K562 (cell line): ENCODE measurements around the gene HOXC11. TPM values are rescaled to one million over a fixed set of nuclear protein-coding genes. Genes with fewer than 3 reads are reported as not detected.
A peak's percentile ranks its signal among the peaks of the same experiment; 100 is the strongest.

ENCODE experiments used
- ATAC-seq: fragments of 200-7000 bp; cut with Tn5 transposase; 3 replicates; pipeline ENCODE4 v1.9.1; 2020; ENCODE audit warnings: moderate library complexity
- BruUV-seq: library from RNA; stranded (reverse); fragments of 400-500 nt; replicated peaks from 2 replicates; lab custom pipeline; 2021; lab: Mats Ljungman, UMichigan
- CTCF ChIA-PET: fragments of 300-600 bp; formaldehyde crosslinking; extraction: SDS; loops from one replicate; lab custom pipeline; 2021; ENCODE audit warnings: low intra/inter-chr PET ratio; lab: Yijun Ruan, JAX
- POLR2A ChIA-PET: fragments of 300-600, 350-650 bp; sonication (Branson Sonifier 250); formaldehyde crosslinking; extraction: SDS; loops from one replicate; lab custom pipeline; 2021; ENCODE audit warnings: antibody characterized with exemption, inconsistent platforms; lab: Yijun Ruan, JAX
- DNase-seq, 4 experiments: peaks; one replicate each; pipeline versions ENCODE4 v3.0.0 to v3.0.0-alpha.2; 2011 to 2018; ENCODE audit warnings: low spot score in 3 of 4, mixed read lengths in 3 of 4; ENCODE audit errors: extremely low read depth in 1 of 4
- FAIRE-seq: peaks from 2 replicates; lab custom pipeline; 2011; peaks lifted over from hg19 to GRCh38; lab: Jason Lieb, UNC
- H2AFZ ChIP-seq: 2 replicates; pipeline ENCODE4 v1.6.0; 2011; ENCODE audit warnings: low read depth, low read length, control low read depth, inconsistent platforms
- H3K27ac ChIP-seq: fragments of 200-600 bp; 3 replicates; pipeline ENCODE4 v1.8.0; 2011; ENCODE audit warnings: low read depth, mild to moderate bottlenecking, control low read depth, inconsistent platforms, low read length, moderate library complexity, mixed read lengths; ENCODE audit errors: extremely low read depth
- H3K27me3 ChIP-seq, 2 experiments: fragments of 300-600 bp in 1 of 2; 2 replicates in 1 of 2; 3 replicates in 1 of 2; pipeline versions ENCODE4 v1.6.0 to v1.8.0; 2011; ENCODE audit warnings: inconsistent platforms in 2 of 2, low read length in 2 of 2, mild to moderate bottlenecking in 1 of 2, mixed read lengths in 1 of 2, moderate library complexity in 1 of 2; ENCODE audit not compliant: control insufficient read depth in 2 of 2, insufficient read depth in 2 of 2
- H3K36me3 ChIP-seq: fragments of 300-600 bp; 3 replicates; pipeline ENCODE4 v1.8.0; 2011; ENCODE audit warnings: mild to moderate bottlenecking, low read length, inconsistent platforms; ENCODE audit not compliant: control insufficient read depth, insufficient read depth
- H3K4me1 ChIP-seq, 2 experiments: fragments of 200-600 bp in 1 of 2; replicated peaks in 1 of 2; 2 replicates in 1 of 2; 3 replicates in 1 of 2; pipeline versions ENCODE4 v1.5.1 to v1.8.0; 2011; ENCODE audit warnings: inconsistent platforms in 2 of 2, low read length in 2 of 2, mild to moderate bottlenecking in 1 of 2, mixed read lengths in 1 of 2, moderate library complexity in 1 of 2; ENCODE audit not compliant: control insufficient read depth in 2 of 2, insufficient read depth in 2 of 2
- H3K4me2 ChIP-seq: 2 replicates; pipeline ENCODE4 v1.6.1; 2011; ENCODE audit warnings: low read length, control low read depth, inconsistent platforms, mixed read lengths; ENCODE audit not compliant: insufficient read depth
- H3K4me3 ChIP-seq: fragments of 200-600 bp; sonication (generic), shearing (Covaris generic); 2 replicates; pipeline ENCODE4 v1.5.1; 2016; ENCODE audit warnings: control low read depth, inconsistent platforms
- H3K79me2 ChIP-seq: fragments of 200-600 bp; 3 replicates; pipeline ENCODE4 v1.8.0; 2011; ENCODE audit warnings: low read length, inconsistent platforms; ENCODE audit not compliant: control insufficient read depth, insufficient read depth
- H3K9ac ChIP-seq, 2 experiments: 2 replicates each; pipeline versions ENCODE4 v1.6.0 to v1.6.1; 2011; ENCODE audit warnings: low read depth in 2 of 2, low read length in 2 of 2, control low read depth in 1 of 2, inconsistent platforms in 1 of 2, mild to moderate bottlenecking in 1 of 2, mixed read lengths in 1 of 2; ENCODE audit not compliant: insufficient read depth in 1 of 2
- H3K9me1 ChIP-seq: one replicate; pipeline ENCODE4 v1.6.0; 2011; ENCODE audit warnings: inconsistent platforms, mild to moderate bottlenecking, low read length, moderate library complexity; ENCODE audit not compliant: control insufficient read depth, insufficient read depth
- H3K9me3 ChIP-seq: replicated peaks from 2 replicates; pipeline ENCODE4 v1.5.1; 2011; ENCODE audit warnings: low read depth, low read length, inconsistent platforms; ENCODE audit not compliant: control insufficient read depth, insufficient read depth
- H4K20me1 ChIP-seq: replicated peaks from 2 replicates; pipeline ENCODE4 v1.6.1; 2011; ENCODE audit warnings: low read length, inconsistent platforms, mixed read lengths; ENCODE audit not compliant: control insufficient read depth, insufficient read depth
- CBFA2T2 ChIP-seq: fragments of 450-650 bp; conservative IDR thresholded peaks from 2 replicates; pipeline ENCODE4 v1.6.1; 2017; ENCODE audit warnings: mild to moderate bottlenecking
- DPF2 ChIP-seq: fragments of 450-650 bp; IDR thresholded peaks from 2 replicates; pipeline ENCODE4 v1.6.1; 2016
- ETV5 ChIP-seq: sonication (generic); formaldehyde crosslinking; IDR thresholded peaks from 2 replicates; pipeline ENCODE4 v1.4.0; 2020; ENCODE audit warnings: low read depth, mild to moderate bottlenecking, missing genetic modification reagents
- FOXK2 ChIP-seq, 2 experiments: fragments of 450-650 bp; IDR thresholded peaks in 1 of 2; conservative IDR thresholded peaks in 1 of 2; 2 replicates each; pipeline ENCODE4 v1.6.1; 2016; ENCODE audit warnings: low read depth in 2 of 2, mild to moderate bottlenecking in 1 of 2
- IRF9 ChIP-seq: fragments of 450-650 bp; IDR thresholded peaks from 2 replicates; pipeline ENCODE4 v1.6.1; 2016; ENCODE audit warnings: missing biosample characterization, missing genetic modification characterization
- NFIC ChIP-seq: fragments of 450-650 bp; IDR thresholded peaks from 2 replicates; pipeline ENCODE4 v1.6.1; 2017; ENCODE audit warnings: mild to moderate bottlenecking, inconsistent platforms
- RAD21 ChIP-seq, 2 experiments: fragments of 250-450 bp in 1 of 2; fragments of 450-650 bp in 1 of 2; sonication (Bioruptor Pico) in 1 of 2; formaldehyde crosslinking in 1 of 2; IDR thresholded peaks in 1 of 2; conservative IDR thresholded peaks in 1 of 2; 2 replicates each; pipeline versions ENCODE4 v1.4.0 to v1.8.0; 2020 to 2022; ENCODE audit warnings: mild to moderate bottlenecking in 2 of 2, moderate library complexity in 1 of 2
- RUNX1 ChIP-seq: sonication (generic); IDR thresholded peaks from 2 replicates; pipeline ENCODE4 v1.6.1; 2016; ENCODE audit warnings: antibody characterized with exemption, low read depth
- SIN3A ChIP-seq, 2 experiments: fragments of 150-350 bp in 1 of 2; IDR thresholded peaks; 2 replicates each; pipeline ENCODE4 v1.6.1; 2011 to 2016; ENCODE audit warnings: borderline replicate concordance in 2 of 2, low read depth in 2 of 2, low read length in 2 of 2, mild to moderate bottlenecking in 2 of 2, moderate library complexity in 2 of 2; ENCODE audit not compliant: control insufficient read depth in 1 of 2
- STAT6 ChIP-seq: sonication (generic); formaldehyde crosslinking; IDR thresholded peaks from 2 replicates; pipeline ENCODE4 v1.8.1; 2023; ENCODE audit warnings: mild to moderate bottlenecking, missing genetic modification reagents
- ZNF347 ChIP-seq: fragments of 450-650 bp; formaldehyde crosslinking; IDR thresholded peaks from 2 replicates; pipeline ENCODE4 v1.4.0; 2020; ENCODE audit warnings: low read depth, mild to moderate bottlenecking, moderate library complexity
- WGBS: fragments of 100-300 bp; shearing (Covaris generic); methylation state at CpG from one replicate; pipeline ENCODE4 v1.1.6; 2016; ENCODE audit warnings: low coverage, mixed read lengths; ENCODE audit not compliant: insufficient coverage; ENCODE audit errors: missing lambda C conversion rate; 5-methylcytosine and 5-hydroxymethylcytosine counted together
- in situ Hi-C: fragments of 300-500 bp; cut with MboI; formaldehyde crosslinking; loops from 4 replicates; pipeline ENCODE4 v1.15.0; 2018; ENCODE audit warnings: inconsistent platforms, mixed read lengths
- intact Hi-C: fragments of 100-400 bp; cut with micrococcal nuclease; formaldehyde crosslinking; loops from 2 replicates; pipeline ENCODE4 v1.14.2; 2022
- polyA plus RNA-seq, 8 experiments: library from polyadenylated mRNA; depleted of rRNA in 4 of 8; stranded (reverse) in 5 of 8; unstranded in 3 of 8; fragments of >200 nt; fragmentation: Nextera tagmentation in 2 of 8; fragmentation: Illumina TruSeq in 1 of 8; extraction: Ambion mirVana in 2 of 8; extraction: Trizol in 1 of 8; gene quantifications; 2 replicates each; pipeline versions ENCODE4 v1.2.1 to v1.2.3, GENCODE V29; 2011 to 2014; ENCODE audit warnings: inconsistent platforms in 1 of 8, missing spikeins in 1 of 8
- total RNA-seq, 7 experiments: library from RNA; depleted of rRNA in 6 of 7; stranded (reverse); fragments of >200 nt in 6 of 7; fragmentation: Illumina TruSeq in 2 of 7; extraction: Trizol in 2 of 7; gene quantifications; 2 replicates each; pipeline versions ENCODE4 v1.2.1 to v1.2.3, GENCODE V29; 2011 to 2021; ENCODE audit warnings: low replicate concordance in 1 of 7
- TF ChIP-seq, protein P1 (sequence below): sonication (generic); formaldehyde crosslinking; IDR thresholded peaks from 2 replicates; pipeline ENCODE4 v1.5.0; 2020; ENCODE audit warnings: missing genetic modification reagents
- TF ChIP-seq, protein P2 (sequence below): sonication (generic); formaldehyde crosslinking; IDR thresholded peaks from 2 replicates; pipeline ENCODE4 v1.9.0; 2022; ENCODE audit warnings: mild to moderate bottlenecking, missing genetic modification reagents
- TF ChIP-seq, protein P3 (sequence below): fragments of 250-450 bp; sonication (Bioruptor Pico); IDR thresholded peaks from 2 replicates; pipeline ENCODE4 v1.4.0; 2020; ENCODE audit warnings: mild to moderate bottlenecking

HOXC11 gene
- total and polyA plus RNA-seq, 9 of the 15 experiments (the other 6 are each of a cell fraction or from before 2014, with no cell fraction given) = not detected

DNA sequence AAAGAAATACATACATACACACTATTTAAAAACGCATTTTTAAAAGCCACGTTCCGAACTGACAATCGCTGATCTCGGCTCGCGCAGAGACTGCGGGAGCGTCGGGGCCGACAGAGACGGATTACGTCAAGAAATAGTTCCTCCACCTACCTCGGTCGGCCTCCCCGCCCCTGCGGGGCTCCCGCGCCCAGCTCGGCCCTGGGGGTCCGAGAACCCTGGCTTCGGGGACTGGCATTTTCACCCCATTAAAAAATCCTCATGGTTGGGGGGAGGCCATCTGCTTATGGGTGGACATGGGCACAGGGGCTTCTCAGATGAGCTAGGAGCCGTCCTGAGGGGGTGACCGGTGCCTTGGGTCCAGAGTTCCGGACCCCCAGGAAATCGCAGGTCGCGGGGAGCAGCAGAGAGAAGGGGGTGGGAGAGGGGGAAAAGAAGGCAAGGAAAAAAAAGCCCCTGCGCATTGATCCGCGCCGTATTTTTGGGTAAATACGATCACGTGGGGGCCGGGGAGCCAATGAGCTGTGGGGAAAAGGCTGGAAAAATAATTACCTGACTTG lies 26.7 kb downstream of the HOXC11 start:
- under 1% methylated on average over 32 of the region's 35 CpGs for WGBS
- Histone ChIP-seq H3K27me3 (no peaks in the 10 kb centered on the region), H3K79me2 (peaks cover 46% of the 10 kb centered on the region), H3K9me3 (no peaks in the 10 kb centered on the region), H3K9ac (peak overlapping the region; percentile 94 to 99), H3K27ac (peak overlapping the region; percentile 94), H3K9me1 (no peaks in the 10 kb centered on the region), H3K36me3 (no peaks in the 10 kb centered on the region), H4K20me1 (no peaks in the 10 kb centered on the region), H2AFZ (peak overlapping the region; percentile 97), H3K4me1 (peaks cover 38 to 78% of the 10 kb centered on the region in 2 experiments), H3K4me2 (peak overlapping the region; percentile 95), H3K4me3 (peak overlapping the region; percentile 71)
- DNase-seq (peak; percentile 77 to 91 (median 82)), ATAC-seq (peak; percentile 23), FAIRE-seq (peak; percentile 67)
- ChIA-PET CTCF (no interaction called here), POLR2A (interaction anchor here (0.7 to 5.6 kb wide), 16 partner anchors 8 to 288 kb away, joined by 3 to 43 read pairs (median 4); partner anchors contain the start of genes CBX5 and HOXC12)
- intact Hi-C loops = loop anchor here (1.0 kb wide), 1 partner anchor 189 kb away; the partner anchor contains the start of gene SMUG1
- TSS peak; percentile 73 for BruUV-seq
- in situ Hi-C loops = no loop called here
- TF ChIP-seq, protein P1, sequence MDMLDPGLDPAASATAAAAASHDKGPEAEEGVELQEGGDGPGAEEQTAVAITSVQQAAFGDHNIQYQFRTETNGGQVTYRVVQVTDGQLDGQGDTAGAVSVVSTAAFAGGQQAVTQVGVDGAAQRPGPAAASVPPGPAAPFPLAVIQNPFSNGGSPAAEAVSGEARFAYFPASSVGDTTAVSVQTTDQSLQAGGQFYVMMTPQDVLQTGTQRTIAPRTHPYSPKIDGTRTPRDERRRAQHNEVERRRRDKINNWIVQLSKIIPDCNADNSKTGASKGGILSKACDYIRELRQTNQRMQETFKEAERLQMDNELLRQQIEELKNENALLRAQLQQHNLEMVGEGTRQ (CRISPR knock-in tag) = peak; percentile 94
- peak; percentile 69 to 86; a peak in 3 of 4 replicates for TF ChIP-seq FOXK2 (conservative IDR thresholded peaks at IDR 0.05 in 1 of 2, IDR thresholded peaks at IDR 0.05 in 1 of 2; ENCODE audit: low read depth in 2 of 2)
- TF ChIP-seq CBFA2T2 = peak; percentile 67
- TF ChIP-seq STAT6 = no peak
- TF ChIP-seq IRF9 (tag) = no peak
- no peak for TF ChIP-seq ETV5 (CRISPR knock-in tag)
- no peak; a peak in 1 of 4 replicates for TF ChIP-seq SIN3A (IDR thresholded peaks at IDR 0.05; ENCODE audit: borderline replicate concordance in 2 of 2, control insufficient read depth in 1 of 2, low read depth in 2 of 2, low read length in 2 of 2)
- TF ChIP-seq, protein P2, sequence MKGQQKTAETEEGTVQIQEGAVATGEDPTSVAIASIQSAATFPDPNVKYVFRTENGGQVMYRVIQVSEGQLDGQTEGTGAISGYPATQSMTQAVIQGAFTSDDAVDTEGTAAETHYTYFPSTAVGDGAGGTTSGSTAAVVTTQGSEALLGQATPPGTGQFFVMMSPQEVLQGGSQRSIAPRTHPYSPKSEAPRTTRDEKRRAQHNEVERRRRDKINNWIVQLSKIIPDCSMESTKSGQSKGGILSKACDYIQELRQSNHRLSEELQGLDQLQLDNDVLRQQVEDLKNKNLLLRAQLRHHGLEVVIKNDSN (CRISPR knock-in tag) = peak; percentile 96
- TF ChIP-seq, protein P3, sequence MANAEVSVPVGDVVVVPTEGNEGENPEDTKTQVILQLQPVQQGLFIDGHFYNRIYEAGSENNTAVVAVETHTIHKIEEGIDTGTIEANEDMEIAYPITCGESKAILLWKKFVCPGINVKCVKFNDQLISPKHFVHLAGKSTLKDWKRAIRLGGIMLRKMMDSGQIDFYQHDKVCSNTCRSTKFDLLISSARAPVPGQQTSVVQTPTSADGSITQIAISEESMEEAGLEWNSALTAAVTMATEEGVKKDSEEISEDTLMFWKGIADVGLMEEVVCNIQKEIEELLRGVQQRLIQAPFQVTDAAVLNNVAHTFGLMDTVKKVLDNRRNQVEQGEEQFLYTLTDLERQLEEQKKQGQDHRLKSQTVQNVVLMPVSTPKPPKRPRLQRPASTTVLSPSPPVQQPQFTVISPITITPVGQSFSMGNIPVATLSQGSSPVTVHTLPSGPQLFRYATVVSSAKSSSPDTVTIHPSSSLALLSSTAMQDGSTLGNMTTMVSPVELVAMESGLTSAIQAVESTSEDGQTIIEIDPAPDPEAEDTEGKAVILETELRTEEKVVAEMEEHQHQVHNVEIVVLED (CRISPR knock-in tag) = 0 out of 2 replicates have a peak, but pooled peaks have one; percentile 17
- TF ChIP-seq ZNF347 (CRISPR knock-in tag) = no peak
- TF ChIP-seq NFIC = no peak
- no peak for TF ChIP-seq RAD21 (CRISPR knock-in tag; conservative IDR thresholded peaks at IDR 0.05 in 1 of 2, IDR thresholded peaks at IDR 0.05 in 1 of 2)
- peak; percentile 33; the same call in 1 of the 2 replicates for TF ChIP-seq DPF2
- TF ChIP-seq RUNX1 = no peak
